IPS DF 6.9 (cell line): Measurements from ENCODE around the gene MORF4L1.

Experiments used
- DNase-seq: peaks from one replicate; pipeline ENCODE4 v3.0.0-alpha.2; 2013; ENCODE audit warnings: low read depth, low spot score
- H3K27ac ChIP-seq: one replicate; pipeline ENCODE4 v1.5.1; 2013; ENCODE audit warnings: low read length, control low read depth
- H3K27me3 ChIP-seq: 2 replicates; pipeline ENCODE4 v1.6.1; 2013; ENCODE audit warnings: mild to moderate bottlenecking, low read length; ENCODE audit not compliant: control insufficient read depth, insufficient read depth
- H3K36me3 ChIP-seq: 2 replicates; pipeline ENCODE4 v1.6.1; 2013; ENCODE audit warnings: low read length; ENCODE audit not compliant: control insufficient read depth, insufficient read depth
- H3K4me1 ChIP-seq: 2 replicates; pipeline ENCODE4 v1.6.1; 2013; ENCODE audit warnings: low read length; ENCODE audit not compliant: control insufficient read depth, insufficient read depth
- H3K4me3 ChIP-seq: 2 replicates; pipeline ENCODE4 v1.5.1; 2013; ENCODE audit warnings: mild to moderate bottlenecking, low read length
- H3K9me3 ChIP-seq: 2 replicates; pipeline ENCODE4 v1.6.1; 2013; ENCODE audit warnings: low read length, inconsistent platforms; ENCODE audit not compliant: control insufficient read depth, insufficient read depth
- WGBS: extraction: QIAGEN DNeasy Blood & Tissue Kit; methylation state at CpG from one replicate; pipeline ENCODE4 v1.1.7; 2013; ENCODE audit warnings: mixed read lengths, missing lambda C conversion rate; ENCODE audit not compliant: insufficient read length, insufficient coverage; 5-methylcytosine and 5-hydroxymethylcytosine counted together

MORF4L1 gene

DNA sequence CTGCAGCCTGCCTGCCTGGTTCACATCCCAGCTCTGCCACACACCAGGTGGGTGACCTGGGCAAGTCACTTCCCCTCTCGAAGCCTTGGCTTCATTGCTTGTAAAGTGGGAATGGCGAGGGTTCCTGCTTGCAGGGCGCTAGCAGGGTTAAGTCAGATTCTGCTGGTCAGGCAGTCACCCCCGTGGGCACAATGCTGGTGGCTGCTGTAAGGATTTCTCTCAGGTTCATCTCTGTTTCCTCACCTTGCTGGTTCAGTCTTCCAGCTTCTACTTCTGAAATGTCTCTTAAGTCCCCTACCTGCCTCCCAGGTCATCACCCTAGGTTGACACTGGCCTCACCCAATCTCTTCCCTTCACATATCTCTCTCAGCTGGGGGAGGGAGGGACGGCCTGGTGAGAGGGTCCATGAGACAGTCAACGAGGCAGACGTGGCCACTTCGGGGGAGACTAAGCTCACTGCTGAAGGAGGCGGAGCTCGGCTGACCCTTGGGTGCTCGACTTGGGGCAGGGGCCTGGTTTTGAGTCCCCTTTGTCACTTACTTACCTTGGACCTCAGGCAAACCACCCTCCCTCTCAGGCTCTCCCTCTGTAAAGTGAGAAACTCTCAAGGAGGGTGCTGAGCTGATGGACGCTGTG lies 60.6 kb downstream of the MORF4L1 start:
- no peaks in the 10 kb centered on the region; the same call in 1 of the 2 replicates for H3K36me3 ChIP-seq
- no peaks in the 10 kb centered on the region for H3K27me3 ChIP-seq
- no peak overlapping the region for H3K27ac ChIP-seq
- H3K9me3 ChIP-seq, result no peaks in the 10 kb centered on the region
- WGBS, result no CpG with 5 or more reads among the region's 12 CpGs
- DNase-seq, result no peak
- no peaks in the 10 kb centered on the region for H3K4me1 ChIP-seq
- H3K4me3 ChIP-seq, result no peak overlapping the region

DNA sequence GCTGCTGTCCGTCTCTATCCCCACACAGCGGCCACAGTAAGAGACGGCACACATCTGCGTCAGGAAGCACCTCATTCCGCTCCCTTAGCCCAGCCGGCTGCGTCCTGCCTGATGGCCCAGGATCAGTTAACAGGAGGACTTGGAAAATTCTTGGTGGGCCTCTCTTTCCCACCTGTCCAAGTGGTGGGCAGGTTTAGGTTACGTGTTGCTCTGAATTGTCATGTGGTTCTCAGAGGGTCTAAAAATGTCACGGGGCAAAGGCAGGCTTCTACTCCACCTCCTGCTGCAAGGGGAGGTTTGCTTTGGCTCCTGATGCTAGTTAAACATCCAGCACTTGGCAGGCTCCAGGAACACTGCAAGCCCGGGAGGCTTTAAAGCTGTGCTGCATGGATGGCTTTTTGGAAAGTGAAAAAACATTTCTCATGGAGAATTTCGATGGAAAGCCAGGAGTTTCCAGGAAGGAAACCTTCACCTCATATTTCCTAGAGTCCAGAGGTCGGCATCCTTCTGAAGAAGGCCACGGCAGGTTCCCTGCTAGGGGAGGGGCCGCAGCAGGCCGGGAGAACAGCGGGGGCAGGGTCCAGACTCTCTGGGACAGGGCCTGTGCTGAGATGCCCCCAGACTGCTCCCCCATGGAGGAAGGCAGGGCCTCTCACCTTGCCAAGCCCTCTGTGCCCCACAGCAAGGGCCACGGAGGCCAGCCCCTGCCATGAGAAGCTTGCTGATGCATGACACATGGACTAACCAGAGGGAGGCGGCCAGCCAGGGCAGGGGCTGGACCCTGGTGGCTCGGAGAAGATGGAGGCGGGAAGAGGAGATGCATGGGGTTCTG lies 61.3 kb downstream of the MORF4L1 start:
- no peaks in the 10 kb centered on the region for H3K9me3 ChIP-seq
- no peak for DNase-seq
- no peaks in the 10 kb centered on the region for H3K27me3 ChIP-seq
- H3K27ac ChIP-seq, result no peak overlapping the region
- no peaks in the 10 kb centered on the region for H3K4me1 ChIP-seq
- WGBS, result no CpG with 5 or more reads among the region's 20 CpGs
- no peak overlapping the region for H3K4me3 ChIP-seq
- no peaks in the 10 kb centered on the region; the same call in 1 of the 2 replicates for H3K36me3 ChIP-seq

DNA sequence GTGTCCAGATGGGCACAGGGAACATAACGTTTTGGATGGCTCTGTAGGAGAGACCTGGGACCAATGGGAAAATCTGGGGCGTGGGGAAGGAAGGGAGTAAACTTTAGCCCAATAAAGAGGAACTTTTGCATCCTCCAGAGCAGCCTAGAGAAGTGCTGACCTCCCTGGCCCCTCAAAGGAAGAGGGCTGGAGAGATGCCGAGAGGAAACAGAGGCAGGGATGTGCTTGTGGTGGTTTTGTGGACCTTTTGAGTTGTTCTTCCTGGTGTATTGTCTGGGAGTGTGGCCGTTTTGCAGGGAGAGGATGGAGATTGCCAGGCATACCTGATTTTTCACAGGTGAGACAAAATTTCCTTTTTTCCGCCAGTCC lies 61.9 kb downstream of the MORF4L1 start:
- Histone ChIP-seq H3K9me3 (no peaks in the 10 kb centered on the region), H3K27me3 (no peaks in the 10 kb centered on the region), H3K36me3 (no peaks in the 10 kb centered on the region; the same call in 1 of the 2 replicates), H3K4me1 (no peaks in the 10 kb centered on the region), H3K4me3 (no peak overlapping the region), H3K27ac (no peak overlapping the region)
- no peak for DNase-seq
- WGBS, result no CpG with 5 or more reads among the region's 5 CpGs

DNA sequence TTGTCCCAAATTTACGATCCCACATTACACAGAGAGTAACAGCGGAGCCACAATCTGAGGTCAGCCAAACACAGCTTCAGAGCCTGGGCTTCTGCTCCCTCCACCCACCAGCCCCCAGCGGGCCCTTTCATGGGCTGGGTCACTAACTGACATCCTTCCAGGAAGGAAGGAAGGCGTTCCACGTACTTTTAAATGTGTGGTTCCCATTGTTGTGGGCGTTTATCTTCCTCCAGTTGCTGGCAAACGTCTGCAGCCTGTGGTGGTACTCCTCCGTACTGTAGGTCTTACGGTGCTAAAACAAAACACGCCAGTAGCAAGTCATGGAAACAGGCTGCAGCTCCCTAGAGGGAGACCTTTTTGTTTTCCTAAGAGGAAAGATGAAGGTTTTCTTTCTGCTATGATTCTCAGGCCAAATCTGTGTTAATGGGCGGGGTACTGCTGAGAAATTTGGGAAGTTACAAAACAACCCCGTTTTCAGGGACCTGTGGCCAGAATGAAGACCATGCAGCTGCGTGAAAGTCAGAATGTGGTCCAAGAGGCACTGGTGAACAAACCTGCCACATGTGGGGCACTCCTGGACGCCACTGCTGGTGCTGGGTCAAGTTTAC lies 64.5 kb downstream of the MORF4L1 start:
- no peak overlapping the region for H3K4me3 ChIP-seq
- H3K4me1 ChIP-seq, result no peaks in the 10 kb centered on the region
- no peaks in the 10 kb centered on the region for H3K27me3 ChIP-seq
- WGBS, result no CpG with 5 or more reads among the region's 14 CpGs
- no peaks in the 10 kb centered on the region for H3K9me3 ChIP-seq
- DNase-seq, result no peak
- H3K27ac ChIP-seq, result no peak overlapping the region
- no peaks in the 10 kb centered on the region; the same call in 1 of the 2 replicates for H3K36me3 ChIP-seq

DNA sequence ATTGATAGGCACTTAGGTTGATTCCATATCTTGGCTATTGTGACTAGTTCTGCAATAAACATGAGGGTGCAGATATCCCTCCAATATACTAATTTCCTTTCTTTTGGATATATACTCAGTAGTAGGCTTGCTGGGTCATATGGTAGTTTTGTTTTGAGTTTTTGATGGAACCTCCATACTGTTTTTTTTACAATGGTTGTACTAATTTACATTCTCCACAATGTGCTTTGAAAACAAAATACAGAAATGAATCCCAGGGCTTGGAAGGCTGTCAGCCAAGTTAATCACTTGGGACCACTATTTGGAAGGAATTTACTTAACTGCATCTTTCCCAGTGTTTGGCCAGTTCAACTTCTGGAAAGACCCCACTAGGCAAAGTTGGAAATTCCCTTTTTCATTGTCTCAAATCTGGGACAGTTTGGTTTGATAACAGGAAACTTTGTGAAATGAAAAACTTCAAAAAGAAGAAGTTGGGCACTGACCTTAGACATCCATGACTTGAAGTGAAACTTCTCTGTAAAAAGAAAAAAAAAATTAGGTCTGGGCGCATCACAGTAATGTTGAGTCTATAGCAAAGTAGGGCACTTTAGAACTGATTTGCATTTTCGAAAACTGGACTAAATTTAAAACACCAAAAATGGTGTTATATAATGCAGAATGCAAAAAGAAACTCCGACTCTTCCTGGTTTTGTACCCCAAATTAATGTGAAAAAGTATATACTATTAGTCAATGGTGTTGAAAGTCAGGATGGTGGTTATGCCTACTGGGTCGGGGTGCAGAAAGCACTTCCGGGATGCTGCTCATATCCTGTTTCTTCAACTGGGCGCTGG lies 66.2 kb downstream of the MORF4L1 start:
- no peaks in the 10 kb centered on the region; the same call in 1 of the 2 replicates for H3K27me3 ChIP-seq
- no peaks in the 10 kb centered on the region for H3K36me3 ChIP-seq
- DNase-seq, result no peak
- WGBS, result no CpG with 5 or more reads among the region's 6 CpGs
- H3K9me3 ChIP-seq, result no peaks in the 10 kb centered on the region
- no peak overlapping the region for H3K27ac ChIP-seq
- no peaks in the 10 kb centered on the region for H3K4me1 ChIP-seq
- no peak overlapping the region for H3K4me3 ChIP-seq

DNA sequence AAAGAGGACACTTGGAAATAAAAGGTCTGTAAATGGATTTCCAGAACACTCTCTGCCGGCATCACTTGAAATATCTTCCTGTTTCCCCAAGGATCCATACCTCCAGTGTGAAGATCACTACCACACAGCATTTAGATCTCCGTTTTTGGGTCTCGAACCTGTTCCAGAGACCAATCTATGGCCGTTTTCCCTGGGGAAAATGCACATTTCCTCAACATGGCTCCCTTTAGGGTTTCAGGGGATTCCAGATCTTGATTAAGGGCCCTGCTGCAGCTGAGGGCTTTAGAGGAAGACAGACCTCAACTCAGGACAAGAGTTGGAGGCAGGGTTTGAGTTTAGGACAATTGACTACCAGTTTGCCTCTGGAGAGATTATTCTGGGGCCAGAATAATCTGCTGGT lies 70.1 kb downstream of the MORF4L1 start:
- WGBS, result no CpG with 5 or more reads among the region's 4 CpGs
- Histone ChIP-seq H3K4me3 (no peak overlapping the region), H3K27ac (no peak overlapping the region), H3K27me3 (peaks cover 6% of the 10 kb centered on the region; the same call in 1 of the 2 replicates), H3K9me3 (no peaks in the 10 kb centered on the region), H3K4me1 (peaks cover 7% of the 10 kb centered on the region; the same call in 1 of the 2 replicates), H3K36me3 (no peaks in the 10 kb centered on the region)
- no peak for DNase-seq

DNA sequence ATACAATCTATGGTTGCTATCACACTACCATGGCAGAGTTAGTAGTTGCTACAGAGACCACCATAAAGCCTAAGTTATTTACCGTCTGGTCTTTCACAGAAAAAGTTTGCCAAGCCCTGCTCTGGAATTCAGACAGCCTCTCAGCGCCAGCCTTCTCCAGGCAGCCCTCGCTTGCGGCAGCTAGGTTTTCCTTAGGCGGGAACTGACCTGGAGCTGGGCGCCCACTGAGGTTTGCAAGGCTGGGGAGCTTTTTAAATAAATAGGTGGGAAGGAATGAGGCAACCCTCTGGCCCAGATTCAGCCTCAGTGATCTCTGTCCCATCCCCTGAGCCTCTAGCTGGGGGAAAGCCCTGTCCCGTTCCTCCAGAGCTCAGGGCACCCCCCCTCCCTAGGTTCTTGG lies 71.0 kb downstream of the MORF4L1 start:
- no peaks in the 10 kb centered on the region for H3K9me3 ChIP-seq
- no CpG with 5 or more reads among the region's 7 CpGs for WGBS
- no peaks in the 10 kb centered on the region for H3K36me3 ChIP-seq
- peaks cover 7% of the 10 kb centered on the region; the same call in 1 of the 2 replicates for H3K4me1 ChIP-seq
- no peak overlapping the region for H3K27ac ChIP-seq
- DNase-seq, result no peak
- H3K4me3 ChIP-seq, result no peak overlapping the region
- H3K27me3 ChIP-seq, result peaks cover 6% of the 10 kb centered on the region; the same call in 1 of the 2 replicates

DNA sequence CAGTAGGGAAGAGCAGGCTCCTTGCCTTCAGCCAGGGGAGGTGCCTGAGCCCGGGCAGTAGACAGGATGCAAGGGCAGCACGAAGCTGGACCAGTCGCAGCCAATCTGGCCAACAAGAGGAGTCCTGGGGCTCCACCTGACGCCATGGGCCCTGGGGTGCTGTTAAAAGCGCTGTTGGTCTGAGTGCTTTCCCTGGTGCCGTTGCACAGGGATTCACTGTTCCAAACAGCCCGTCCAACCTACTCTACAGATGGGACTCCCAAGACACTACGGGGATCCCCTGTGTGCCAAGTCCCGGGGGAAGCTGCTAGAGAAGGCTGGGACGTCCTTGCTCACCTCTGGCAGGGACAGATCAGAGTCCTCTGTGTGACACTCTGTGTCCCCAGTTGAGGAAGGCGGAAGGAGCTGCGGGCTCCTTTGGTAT lies 71.5 kb downstream of the MORF4L1 start:
- WGBS, result no CpG with 5 or more reads among the region's 12 CpGs
- Histone ChIP-seq H3K4me3 (peak overlapping the region; percentile 54), H3K27me3 (peaks cover 6% of the 10 kb centered on the region; the same call in 1 of the 2 replicates), H3K36me3 (no peaks in the 10 kb centered on the region), H3K27ac (no peak overlapping the region), H3K4me1 (peaks cover 7% of the 10 kb centered on the region; the same call in 1 of the 2 replicates), H3K9me3 (no peaks in the 10 kb centered on the region)
- no peak for DNase-seq

DNA sequence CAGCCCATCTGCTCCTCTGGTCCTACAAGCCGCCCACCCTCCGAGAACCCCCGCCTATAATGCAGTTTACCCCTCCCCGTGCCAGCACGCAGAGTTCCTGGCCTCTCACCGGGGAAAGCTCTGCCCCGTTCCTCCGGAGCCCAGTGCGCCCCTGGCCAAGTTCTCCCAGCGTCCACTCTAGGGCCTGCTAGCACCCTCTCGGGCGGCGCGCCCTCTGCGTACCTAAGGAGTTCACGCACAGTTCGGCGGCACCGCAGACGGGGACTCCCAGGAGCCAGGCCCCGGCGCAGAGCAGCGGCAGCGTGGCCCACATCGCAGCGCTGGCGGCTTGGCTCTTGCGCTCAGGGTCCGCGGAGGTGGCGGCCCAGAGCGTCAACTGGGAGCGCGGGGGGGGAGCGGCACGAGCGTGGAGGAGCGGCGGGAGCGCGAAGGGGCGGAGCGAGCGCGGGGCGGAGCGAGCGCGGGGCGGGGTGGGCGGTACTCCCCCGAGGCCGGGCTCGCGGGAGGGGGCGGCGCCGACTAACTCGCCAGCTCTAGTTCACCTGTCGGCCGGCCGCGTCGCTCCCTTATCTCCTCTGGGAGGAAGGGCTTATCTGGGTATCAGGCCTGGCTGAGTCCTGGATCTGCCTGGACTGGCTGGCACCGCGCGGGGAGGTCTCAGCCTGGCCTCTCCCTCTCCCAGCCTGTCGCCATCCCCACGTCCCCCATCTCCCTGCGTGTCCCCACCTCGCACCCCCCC lies 72.1 kb downstream of the MORF4L1 start, which contains the start of gene CTSH:
CTSH (minus strand) TSS at position 378 of the 739 bp plus-strand sequence; CDS start at position 313, 65 bp downstream.
- no CpG with 5 or more reads among the region's 71 CpGs for WGBS
- Histone ChIP-seq H3K36me3 (no peaks in the 10 kb centered on the region), H3K27me3 (peaks cover 6% of the 10 kb centered on the region; the same call in 1 of the 2 replicates), H3K27ac (no peak within 1 kb of the TSS), H3K4me1 (peaks cover 7% of the 10 kb centered on the region; the same call in 1 of the 2 replicates), H3K9me3 (no peaks in the 10 kb centered on the region), H3K4me3 (peak within 1 kb of the TSS; percentile 54)
- DNase-seq, result peak; percentile 27
